HG03521 (cell line): ENCODE results near the gene SPRED1.
"Not testable (repeated sequence)": the region's sequence is repeated elsewhere in the genome, so short reads cannot be mapped to it uniquely, and the experiment has no call there.

Experiments used
- ATAC-seq: cut with Tn5 transposase; IDR thresholded peaks from one replicate; pipeline ENCODE4 v1.9.1; 2021; ENCODE audit warnings: mild to moderate bottlenecking, moderate library complexity; ENCODE audit not compliant: unreplicated experiment

SPRED1 gene

DNA sequence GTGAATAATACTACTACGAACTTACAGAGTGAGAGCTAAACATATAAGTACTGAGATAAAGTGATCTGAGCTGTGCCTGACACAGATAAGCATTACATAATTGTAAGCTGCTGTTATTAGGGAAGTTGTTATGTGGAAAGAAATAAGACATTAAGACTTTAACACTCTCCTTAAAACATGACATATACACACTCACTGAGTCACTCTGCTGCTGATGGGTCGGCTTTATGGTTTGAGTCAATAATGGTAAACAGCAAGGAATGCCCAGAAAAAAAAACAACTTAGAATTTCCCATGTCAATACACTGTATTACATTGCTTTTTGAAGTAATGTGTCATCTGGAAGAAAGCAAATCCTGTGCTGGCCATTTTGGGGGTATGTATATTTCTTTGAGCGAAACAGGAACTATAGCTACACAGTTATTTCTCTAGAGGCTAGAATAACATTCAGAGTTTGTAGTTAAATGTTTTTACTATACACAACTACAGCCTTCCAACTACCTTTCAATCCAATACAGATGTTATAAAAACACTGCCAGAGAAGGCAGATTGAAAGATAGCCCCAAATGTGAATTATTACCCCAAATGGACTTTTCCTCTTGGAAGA lies 22.8 kb upstream of the SPRED1 start:
- no peak for ATAC-seq

- no peak for ATAC-seq
These were observed 21.2 kb upstream of the SPRED1 start for GRCh38 chr15:38231436-38231835.

DNA sequence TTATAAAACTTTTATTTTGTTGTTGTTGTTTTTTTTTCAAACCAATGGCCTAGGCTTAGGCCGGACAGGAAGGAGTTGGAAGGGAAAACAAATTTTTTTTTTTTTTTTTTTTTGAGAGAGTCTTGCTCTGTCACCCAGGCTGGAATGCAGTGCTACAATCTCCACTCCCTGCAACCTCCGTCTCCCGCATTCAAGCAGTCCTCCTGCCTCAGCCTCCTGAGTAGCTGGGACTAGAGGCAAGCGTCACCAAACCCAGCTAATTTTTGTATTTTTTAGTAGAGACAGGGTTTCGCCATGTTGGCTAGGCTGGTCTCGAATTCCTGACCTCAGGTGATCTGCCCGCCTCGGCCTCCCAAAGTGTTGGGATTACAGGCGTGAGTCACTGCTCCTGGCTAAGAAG lies 15.6 kb upstream of the SPRED1 start:
- not testable (repeated sequence) for ATAC-seq

DNA sequence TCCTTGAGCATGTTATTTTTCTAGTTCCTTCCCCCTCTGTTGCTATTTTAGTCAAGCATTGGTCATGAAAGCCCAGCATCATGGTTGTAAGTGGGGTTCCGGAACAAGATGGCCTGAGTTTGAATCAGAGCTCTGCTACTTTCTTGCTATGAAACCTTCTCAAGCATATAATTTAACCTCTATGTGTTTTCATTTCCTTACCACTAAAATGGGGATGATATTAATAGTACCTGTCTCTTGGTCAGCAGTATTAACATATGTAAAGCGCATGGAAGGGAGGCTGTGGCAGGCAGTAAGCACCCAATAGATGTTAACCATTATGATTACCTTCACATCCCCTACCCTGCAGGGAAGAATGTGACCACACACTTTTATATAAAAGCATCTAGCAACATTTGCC lies 14.3 kb upstream of the SPRED1 start:
- no peak for ATAC-seq

- ATAC-seq: peak; percentile 76
These were observed 10.6 kb upstream of the SPRED1 start for GRCh38 chr15:38242055-38242454.

GRCh38 chr15:38243278-38244055 lies 9.2 kb upstream of the SPRED1 start:
- no peak for ATAC-seq

DNA sequence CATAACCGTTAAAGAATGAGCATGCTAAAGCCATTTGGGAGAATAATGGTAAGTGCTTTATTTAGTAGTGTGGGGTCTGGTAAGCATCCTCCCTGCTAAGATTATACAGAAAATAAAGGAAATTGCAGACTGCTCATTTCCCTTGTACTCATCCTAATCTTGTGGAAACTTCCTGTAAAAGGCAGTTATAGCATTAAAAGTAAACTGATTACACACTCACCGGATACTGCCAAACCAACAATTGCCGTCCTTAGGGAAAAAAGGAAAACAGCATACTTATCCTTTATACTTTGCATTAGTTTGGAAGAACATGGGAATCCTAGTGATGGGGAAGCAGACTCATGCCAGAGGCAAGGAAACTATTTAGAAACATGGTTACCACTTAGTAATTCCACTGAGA lies 5.3 kb upstream of the SPRED1 start:
- ATAC-seq: no peak

DNA sequence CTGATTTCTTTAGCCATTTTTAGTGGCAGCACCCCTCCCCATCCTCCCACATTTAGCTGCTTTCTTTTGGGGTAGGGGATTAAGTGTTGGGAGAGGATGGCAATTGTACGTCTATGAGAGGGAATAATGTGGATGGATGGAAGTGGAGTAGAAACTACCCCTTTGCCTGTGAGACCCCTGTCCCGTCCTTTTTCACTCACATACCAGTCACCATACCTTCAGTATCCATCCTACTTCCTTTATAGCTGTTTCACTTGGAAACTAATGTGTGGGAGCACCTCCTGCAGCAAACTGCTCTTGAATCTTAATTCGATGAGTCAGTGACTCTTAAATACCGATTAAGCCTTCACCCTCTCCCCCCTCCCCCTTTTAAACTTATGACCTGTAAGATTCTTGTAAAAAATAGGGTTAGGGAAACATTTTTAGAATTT lies 730 bp downstream of the SPRED1 start:
- ATAC-seq: no peak

GRCh38 chr15:38254051-38254883 lies 1.6 kb downstream of the SPRED1 start:
- peak; percentile 47 for ATAC-seq

DNA sequence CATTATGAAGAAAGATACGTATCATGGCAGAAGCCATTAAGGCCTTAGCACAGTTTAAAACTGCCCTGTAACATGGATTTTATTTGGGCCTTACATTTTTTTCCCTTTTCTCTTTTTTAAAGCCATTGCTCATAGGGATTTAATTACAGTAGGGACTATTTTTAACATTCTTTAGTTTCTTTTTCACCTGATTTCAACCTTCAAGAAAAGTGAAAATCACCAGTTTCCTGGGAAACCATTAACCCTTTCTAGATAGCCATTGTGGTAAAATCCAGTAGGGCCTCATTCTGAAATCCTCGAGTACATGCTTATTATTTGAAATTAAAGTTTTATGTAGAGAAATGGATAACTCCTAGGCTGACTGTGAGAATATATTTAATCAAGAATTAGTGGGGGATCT lies 3.1 kb downstream of the SPRED1 start:
- no peak for ATAC-seq

DNA sequence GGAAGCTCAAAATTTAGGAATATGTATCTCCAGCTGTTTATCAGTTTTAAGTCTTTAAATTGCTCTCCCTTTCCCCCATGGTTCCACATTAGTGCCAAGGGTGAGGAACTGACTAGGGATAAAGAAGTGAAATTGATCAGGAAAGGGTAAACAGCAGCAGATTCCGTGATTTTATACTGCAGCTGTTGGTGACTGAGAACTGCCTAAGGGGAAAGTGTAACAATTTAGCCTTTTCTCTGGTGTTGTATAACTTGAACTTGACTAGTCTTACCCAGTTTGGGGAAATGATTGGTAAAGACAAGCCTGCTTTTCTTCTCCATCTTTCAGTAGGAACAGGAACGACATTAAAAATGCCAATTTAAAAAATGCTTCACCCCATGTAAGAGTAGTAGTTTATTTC lies 5.0 kb downstream of the SPRED1 start:
- no peak for ATAC-seq

DNA sequence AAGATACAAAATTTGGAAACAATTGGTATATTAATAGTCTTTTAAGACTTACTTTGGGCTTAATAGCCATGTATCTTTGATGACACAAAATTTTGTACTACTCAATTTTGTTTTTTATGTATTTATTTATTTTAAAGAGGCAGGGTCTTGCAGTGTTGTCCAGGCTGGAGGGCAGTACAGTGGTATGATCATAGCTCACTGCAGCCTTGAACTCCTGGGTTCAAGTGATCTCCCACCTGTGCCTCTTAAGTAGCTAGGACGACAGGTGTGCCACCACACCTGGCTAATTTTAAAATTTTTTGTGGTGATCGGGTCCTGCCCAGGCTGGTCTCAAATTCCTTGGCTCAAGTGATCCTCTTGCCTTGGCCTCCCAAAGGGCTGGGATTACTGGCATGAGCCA lies 6.5 kb downstream of the SPRED1 start:
- no peak for ATAC-seq

GRCh38 chr15:38260077-38260476 lies 7.4 kb downstream of the SPRED1 start:
- ATAC-seq: no peak

DNA sequence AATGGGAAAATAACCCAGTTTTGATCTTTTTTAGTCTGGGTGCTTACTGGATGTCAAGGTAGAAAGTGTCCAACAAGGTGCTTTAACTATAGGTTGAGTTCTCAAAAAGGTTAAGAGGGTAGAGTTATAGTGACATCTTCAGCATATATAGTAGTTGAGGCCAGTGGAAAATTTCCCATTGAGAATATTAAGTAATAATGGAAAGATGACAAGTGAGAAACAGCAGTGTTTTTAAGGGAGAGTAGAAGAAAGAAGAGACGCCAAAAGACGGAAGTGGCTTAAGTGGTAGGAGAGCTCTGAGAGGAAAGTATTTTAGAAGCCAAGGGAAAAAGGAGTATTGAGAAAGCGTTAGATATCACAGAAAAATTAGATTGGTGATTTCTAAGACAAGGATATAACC lies 10.6 kb downstream of the SPRED1 start:
- no peak for ATAC-seq

DNA sequence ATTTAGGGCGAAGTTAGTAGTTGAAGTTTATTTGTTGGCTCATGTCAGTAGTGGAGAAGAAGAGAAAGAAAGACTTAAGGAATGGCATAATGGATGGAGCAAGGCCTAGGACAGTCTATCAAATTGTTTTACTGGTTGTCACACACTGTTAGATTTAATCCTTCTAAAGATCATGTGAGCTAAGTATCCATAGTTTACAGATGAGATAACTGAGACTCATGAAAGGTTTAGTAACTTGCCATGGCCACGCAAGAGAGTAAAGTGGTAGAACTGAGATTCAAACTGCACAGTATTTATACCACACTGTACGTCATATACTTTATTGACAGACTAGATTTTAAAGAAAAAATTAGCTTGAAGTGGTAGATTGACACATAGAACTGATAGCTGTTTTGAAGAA lies 11.4 kb downstream of the SPRED1 start:
- ATAC-seq: no peak

DNA sequence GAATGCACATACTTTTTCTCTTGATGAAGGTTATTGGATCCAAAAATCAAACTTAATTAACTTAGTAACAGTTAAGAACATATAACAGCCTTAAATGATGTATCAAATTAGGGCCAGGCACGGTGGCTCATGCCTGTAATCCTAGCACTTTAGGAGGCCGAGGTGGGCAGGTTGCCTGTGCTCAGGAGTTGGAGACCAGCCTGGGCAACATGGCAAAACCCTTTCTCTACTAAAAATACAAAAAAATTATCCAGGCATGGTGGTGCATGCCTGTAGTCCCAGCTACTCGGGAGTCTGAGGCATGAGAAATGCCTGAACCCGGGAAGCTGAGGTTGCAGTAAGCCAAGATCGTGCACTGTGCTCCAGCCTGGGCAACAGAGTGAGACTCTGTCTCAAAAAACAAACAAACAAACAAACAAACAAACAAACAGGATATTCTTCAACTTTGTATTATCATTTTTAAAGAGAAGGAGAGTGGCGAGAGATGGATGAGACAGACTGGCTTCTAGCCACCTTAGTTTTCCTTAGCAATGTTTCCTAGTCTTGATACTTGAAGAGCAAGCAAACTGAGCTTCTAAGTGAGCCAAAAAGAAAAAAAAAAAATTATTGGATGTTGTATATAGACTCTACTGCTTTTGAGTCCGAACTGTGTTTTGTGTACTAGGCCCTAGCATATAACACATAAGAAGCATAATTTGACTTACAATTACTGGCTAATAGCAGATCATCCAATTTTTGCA lies 13.8 kb downstream of the SPRED1 start:
- ATAC-seq: no peak

DNA sequence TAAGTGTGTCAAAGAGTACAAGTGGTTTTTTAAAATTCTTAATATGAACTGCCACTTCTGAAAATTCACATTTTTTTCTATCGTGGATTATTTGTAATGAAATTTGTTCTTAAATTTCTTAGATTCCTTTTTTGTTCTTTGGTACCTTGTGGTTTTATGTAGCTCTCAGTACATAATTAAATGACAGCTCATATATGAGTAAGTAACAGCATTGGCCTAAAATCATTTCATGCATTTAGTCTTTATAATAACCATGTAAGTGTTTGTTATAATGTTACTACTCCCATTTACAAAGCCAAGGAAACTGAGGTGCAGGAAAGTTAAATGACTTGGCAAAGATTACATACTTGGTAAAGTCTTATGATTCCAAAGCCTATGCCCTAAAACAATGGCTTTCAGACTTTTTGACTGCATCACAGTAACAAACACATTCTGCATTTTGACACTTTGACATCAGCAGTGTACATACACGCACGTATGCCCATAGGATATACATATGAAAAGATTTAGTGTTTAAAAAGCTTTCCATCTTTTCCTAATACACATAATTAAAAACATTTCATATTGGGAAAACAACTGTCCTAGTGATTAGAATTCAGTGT lies 14.9 kb downstream of the SPRED1 start:
- no peak for ATAC-seq

GRCh38 chr15:38271144-38271543 lies 18.5 kb downstream of the SPRED1 start:
- ATAC-seq: no peak

DNA sequence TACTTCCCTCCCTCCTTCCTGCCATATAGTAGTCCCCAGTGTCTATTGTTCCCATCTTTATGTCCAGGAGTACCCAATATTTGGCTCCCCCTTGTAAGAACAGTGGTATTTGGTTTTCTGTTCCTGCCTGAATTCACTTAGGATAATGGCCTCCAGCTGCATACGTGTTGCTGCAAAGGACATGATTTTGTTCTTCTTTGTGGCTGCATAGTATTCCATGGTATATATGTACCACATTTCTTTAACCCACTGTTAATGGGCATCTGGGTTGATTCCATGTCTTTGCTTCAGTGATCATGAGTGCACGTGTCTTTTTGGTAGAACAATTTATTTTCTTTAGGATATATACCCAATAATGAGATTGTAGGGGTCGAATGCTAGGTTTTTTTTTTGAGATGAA lies 19.3 kb downstream of the SPRED1 start:
- no peak for ATAC-seq

DNA sequence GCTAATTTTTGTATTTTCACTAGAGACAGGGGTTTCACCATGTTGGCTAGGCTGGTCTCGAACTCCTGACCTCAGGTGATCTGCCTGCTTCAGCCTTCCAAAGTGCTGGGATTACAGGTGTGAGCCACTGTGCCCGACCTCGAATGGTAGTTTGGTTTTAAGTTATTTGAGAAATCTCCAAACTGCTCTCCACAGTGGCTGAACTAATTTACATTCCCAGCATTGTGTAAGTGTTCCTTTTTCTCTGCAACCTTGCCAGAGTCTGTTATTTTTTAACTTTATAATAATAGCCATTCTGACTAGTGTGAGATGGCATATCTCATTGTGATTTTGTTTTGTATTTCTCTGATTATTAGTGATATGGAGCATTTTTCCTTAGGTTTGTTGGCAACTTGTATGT lies 19.8 kb downstream of the SPRED1 start:
- ATAC-seq: not testable (repeated sequence)

DNA sequence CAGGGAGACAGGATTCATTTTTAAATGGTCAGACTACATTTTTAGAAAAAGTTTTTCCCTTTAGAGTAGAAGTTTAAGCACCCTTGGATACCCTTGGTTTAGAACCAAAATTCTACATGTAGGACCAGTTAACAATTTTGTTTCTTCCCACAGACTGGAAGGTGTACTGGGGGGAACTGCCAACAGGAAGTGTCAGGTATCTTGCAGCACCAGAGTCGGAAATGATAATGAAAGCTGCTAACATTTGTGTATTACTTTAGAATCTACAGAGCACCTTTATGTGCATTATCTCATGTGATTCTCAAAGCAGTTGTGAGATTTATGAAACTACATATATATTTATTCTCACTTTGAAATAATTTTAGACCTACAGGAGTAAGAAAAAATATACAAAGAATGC lies 21.5 kb downstream of the SPRED1 start:
- ATAC-seq: no peak
